Measurements from ENCODE around the gene IL10RB.

GRCh38 chr21:33245289-33245918 is 20.8 kb upstream of the IL10RB start:
- TF ChIP-seq CTCF (IDR thresholded peaks at IDR 0.05) (no peak), EP300 (IDR thresholded peaks at IDR 0.05) (no peak), POLR2A (IDR thresholded peaks at IDR 0.05) (no peak)

All from ovary (tissue), 3 donors.